ENCODE results near the gene CELSR1.

DNA sequence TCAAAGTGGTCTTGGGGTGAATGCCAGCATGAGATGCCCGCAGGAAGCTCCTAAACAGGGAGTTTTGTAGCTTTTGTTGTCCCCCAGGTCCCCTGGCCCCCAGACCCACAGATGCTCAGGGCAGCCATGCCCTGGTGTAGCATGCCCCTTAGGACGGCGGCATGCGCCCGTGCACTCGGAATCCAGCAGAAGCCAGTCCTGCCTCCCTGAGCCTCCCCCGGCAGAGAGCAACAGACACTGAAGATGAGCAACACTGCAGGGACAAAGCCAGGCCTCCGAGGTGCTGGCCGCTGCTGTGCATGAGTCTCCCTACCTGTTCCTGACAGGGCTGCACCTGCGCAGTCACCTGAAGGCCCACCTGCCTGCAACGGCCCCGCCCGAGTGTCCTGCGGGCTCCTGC lies 142.8 kb downstream of the CELSR1 start:
- TF ChIP-seq CTCF (IDR thresholded peaks at IDR 0.05) (no peak), POLR2A (IDR thresholded peaks at IDR 0.05) (no peak), POLR2AphosphoS5 (IDR thresholded peaks at IDR 0.05) (no peak)
